Tibial nerve (tissue), 4 donors: Measurements from ENCODE around the gene AP1S3. TPM values are rescaled to one million over a fixed set of nuclear protein-coding genes. Genes with fewer than 3 reads are reported as not detected.

Experiments used
- DNase-seq, 2 donors: peaks; one replicate each; pipeline ENCODE4 v3.0.0-alpha.2; 2019; ENCODE audit warnings: low spot score in 2 of 2
- H3K27ac ChIP-seq, 4 donors: fragments of 200-600 bp; sonication (generic) in 3 of 4; one replicate each; pipeline ENCODE4 v1.5.1; 2017 to 2019; ENCODE audit warnings: mild to moderate bottlenecking in 1 of 4
- H3K27me3 ChIP-seq, 2 donors: fragments of 200-600 bp; sonication (generic) in 1 of 2; one replicate each; pipeline versions ENCODE4 v1.5.1 to v1.6.0; 2017 to 2019
- H3K36me3 ChIP-seq, 3 donors: fragments of 200-600 bp; sonication (generic); one replicate each; pipeline ENCODE4 v1.5.1; 2018 to 2019
- H3K4me1 ChIP-seq, 4 donors: fragments of 200-600 bp; sonication (generic) in 3 of 4; one replicate each; pipeline ENCODE4 v1.5.1; 2017 to 2019
- H3K4me3 ChIP-seq, 4 donors: fragments of 200-600 bp; sonication (generic) in 3 of 4; one replicate each; pipeline ENCODE4 v1.5.1; 2017 to 2019; ENCODE audit warnings: mild to moderate bottlenecking in 1 of 4, moderate library complexity in 1 of 4
- H3K9me3 ChIP-seq, 4 donors: fragments of 200-600 bp; sonication (generic) in 3 of 4; one replicate each; pipeline ENCODE4 v1.5.1; 2017 to 2019
- CTCF ChIP-seq, 5 experiments: fragments of 200-600 bp in 3 of 5; fragments of 450-650 bp in 2 of 5; sonication (generic) in 3 of 5; IDR thresholded peaks; one replicate each; pipeline ENCODE4 v1.5.1; 2016 to 2019; ENCODE audit warnings: antibody characterized with exemption in 5 of 5, mild to moderate bottlenecking in 3 of 5, moderate library complexity in 2 of 5
- POLR2A ChIP-seq, 2 donors: fragments of 450-650 bp; IDR thresholded peaks; one replicate each; pipeline ENCODE4 v1.6.1; 2017; ENCODE audit warnings: antibody characterized with exemption in 2 of 2, mild to moderate bottlenecking in 2 of 2, moderate library complexity in 2 of 2
- whole genome bisulfite sequencing, 2 donors: methylation state at CpG; one replicate each; pipeline ENCODE4 v1.1.5; 2018; 5-methylcytosine and 5-hydroxymethylcytosine counted together
- total RNA-seq, 4 donors: library from RNA; depleted of rRNA; stranded (reverse); fragments of >200 nt; gene quantifications; one replicate each; pipeline ENCODE4 v1.1.0, GENCODE V29; 2016

AP1S3 gene
- total RNA-seq, 4 donors from 2014 or later: 0.59 to 1.5 (median 1.0) TPM; not detected in 1

- H3K36me3 ChIP-seq: no peaks in the 10 kb centered on the region
- no peaks in the 10 kb centered on the region for H3K27me3 ChIP-seq
- WGBS, 2 donors: 91 to 93% methylated on average over 8 of the region's 8 CpGs
- no peak overlapping the region for H3K4me3 ChIP-seq
- no peak for DNase-seq
- H3K27ac ChIP-seq: no peak overlapping the region
- TF ChIP-seq POLR2A (IDR thresholded peaks at IDR 0.05) (no peak), CTCF (IDR thresholded peaks at IDR 0.05) (no peak)
- H3K4me1 ChIP-seq: no peaks in the 10 kb centered on the region
- peaks cover 0 to 6% (median 0%) of the 10 kb centered on the region in 4 donors for H3K9me3 ChIP-seq
Measured at GRCh38 chr2:223711596-223712326, 125.6 kb downstream of the AP1S3 start.

Other genes starting within 250 kb of the AP1S3 start
- gene SCG2, start 235.2 kb downstream of the AP1S3 start, total RNA-seq: under 1 TPM in 2 of 4 donors, not detected in 2; 0.30 to 0.63 TPM
- 10 to 100 TPM; 33.1 to 61.8 (median 50.4) TPM for gene WDFY1, start 107.8 kb upstream of the AP1S3 start, total RNA-seq
- gene MRPL44, start 119.9 kb upstream of the AP1S3 start, total RNA-seq: 10 to 100 TPM; 17.7 to 27.3 (median 20.2) TPM
- gene SERPINE2, start 201.7 kb upstream of the AP1S3 start, total RNA-seq: 10 to 100 TPM; 25.5 to 94.5 (median 38.5) TPM